Muscle of leg (tissue), 16 donors: Measurements from ENCODE around the gene CXCL14. TPM values are rescaled to one million over a fixed set of nuclear protein-coding genes. Genes with fewer than 3 reads are reported as not detected.
A peak's percentile ranks its signal among the peaks of the same experiment; 100 is the strongest.

ENCODE experiments used
- DNase-seq: peaks from one replicate; pipeline ENCODE4 v3.0.0; 2013
- H3K27ac ChIP-seq: one replicate; pipeline ENCODE4 v1.5.1; 2013; ENCODE audit warnings: mild to moderate bottlenecking, low read length, control low read depth
- H3K27me3 ChIP-seq: one replicate; pipeline ENCODE4 v1.6.1; 2013; ENCODE audit warnings: low read length; ENCODE audit not compliant: control insufficient read depth, insufficient read depth
- H3K36me3 ChIP-seq: one replicate; pipeline ENCODE4 v1.6.1; 2013; ENCODE audit warnings: low read length; ENCODE audit not compliant: control insufficient read depth, insufficient read depth
- H3K4me1 ChIP-seq: one replicate; pipeline ENCODE4 v1.6.1; 2013; ENCODE audit warnings: low read length; ENCODE audit not compliant: control insufficient read depth, insufficient read depth
- H3K4me3 ChIP-seq: one replicate; pipeline ENCODE4 v1.5.1; 2013; ENCODE audit warnings: low read length, control low read depth
- H3K9me3 ChIP-seq: replicated peaks from 2 replicates; pipeline ENCODE4 v1.6.1; 2013; ENCODE audit warnings: low read depth, low read length; ENCODE audit not compliant: control insufficient read depth
- WGBS: methylation state at CpG from one replicate; pipeline ENCODE4 v1.1.5; 2013; ENCODE audit warnings: missing lambda C conversion rate; ENCODE audit not compliant: insufficient coverage; 5-methylcytosine and 5-hydroxymethylcytosine counted together
- long read RNA-seq, 11 donors: transcript quantifications; one replicate each; lab custom pipeline, GENCODE V29; 2026
- polyA plus RNA-seq, 8 donors: library from polyadenylated mRNA; unstranded; fragments of 120-200 nt; gene quantifications; one replicate each; pipeline versions ENCODE4 v1.2.1 to v1.2.3, GENCODE V29; 2013; ENCODE audit warnings: inconsistent platforms in 1 of 8, low replicate concordance in 1 of 8; ENCODE audit not compliant: insufficient read length in 8 of 8, insufficient read depth in 1 of 8
- total RNA-seq: library from RNA; stranded (reverse); fragments of 120-200 nt; gene quantifications from one replicate; pipeline ENCODE4 v1.2.4, GENCODE V29; 2013

The CXCL14 gene, protein sequence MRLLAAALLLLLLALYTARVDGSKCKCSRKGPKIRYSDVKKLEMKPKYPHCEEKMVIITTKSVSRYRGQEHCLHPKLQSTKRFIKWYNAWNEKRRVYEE
- total RNA-seq (21.3 TPM), polyA plus RNA-seq (100 to 1,000 TPM in 1 of 8 donors, 10 to 100 TPM in 7; 27.6 to 155 (median 32.7) TPM)
- long read RNA-seq, donor 1, transcript CXCL14-202 (4 exons, 1,760 nt): major isoform, 8 of 8 reads
- long read RNA-seq, donor 1, partial matches to known transcripts: 0 of 8 reads
- long read RNA-seq, donor 1, other reads (novel, unspliced or antisense): 0 of 8 reads
- long read RNA-seq, donor 2, transcript CXCL14-202 (4 exons, 1,760 nt): major isoform, 31 of 31 reads
- long read RNA-seq, donor 2, partial matches to known transcripts: 0 of 31 reads
- long read RNA-seq, donor 2, other reads (novel, unspliced or antisense): 0 of 31 reads
- long read RNA-seq, donor 3, transcript CXCL14-202 (4 exons, 1,760 nt): major isoform, 45 of 51 reads
- long read RNA-seq, donor 3, partial matches to known transcripts: 6 of 51 reads
- long read RNA-seq, donor 3, other reads (novel, unspliced or antisense): 0 of 51 reads
- long read RNA-seq, donor 4, transcript CXCL14-202 (4 exons, 1,760 nt): major isoform, 38 of 38 reads
- long read RNA-seq, donor 4, partial matches to known transcripts: 0 of 38 reads
- long read RNA-seq, donor 4, other reads (novel, unspliced or antisense): 0 of 38 reads
- long read RNA-seq, donor 5, transcript CXCL14-202 (4 exons, 1,760 nt): major isoform, 72 of 72 reads
- long read RNA-seq, donor 5, partial matches to known transcripts: 0 of 72 reads
- long read RNA-seq, donor 5, other reads (novel, unspliced or antisense): 0 of 72 reads
- long read RNA-seq, donor 6, transcript CXCL14-202 (4 exons, 1,760 nt): major isoform, 84 of 89 reads
- long read RNA-seq, donor 6, partial matches to known transcripts: 5 of 89 reads
- long read RNA-seq, donor 6, other reads (novel, unspliced or antisense): 0 of 89 reads
- long read RNA-seq, donor 7, transcript CXCL14-202 (4 exons, 1,760 nt): major isoform, 34 of 34 reads
- long read RNA-seq, donor 7, partial matches to known transcripts: 0 of 34 reads
- long read RNA-seq, donor 7, other reads (novel, unspliced or antisense): 0 of 34 reads
- long read RNA-seq, donor 8, transcript CXCL14-202 (4 exons, 1,760 nt): major isoform, 18 of 18 reads
- long read RNA-seq, donor 8, partial matches to known transcripts: 0 of 18 reads
- long read RNA-seq, donor 8, other reads (novel, unspliced or antisense): 0 of 18 reads
- long read RNA-seq, donor 9, transcript CXCL14-202 (4 exons, 1,760 nt): major isoform, 16 of 16 reads
- long read RNA-seq, donor 9, partial matches to known transcripts: 0 of 16 reads
- long read RNA-seq, donor 9, other reads (novel, unspliced or antisense): 0 of 16 reads
- long read RNA-seq, donor 10, transcript CXCL14-202 (4 exons, 1,760 nt): major isoform, 42 of 42 reads
- long read RNA-seq, donor 10, partial matches to known transcripts: 0 of 42 reads
- long read RNA-seq, donor 10, other reads (novel, unspliced or antisense): 0 of 42 reads
- long read RNA-seq, donor 11, transcript CXCL14-202 (4 exons, 1,760 nt): major isoform, 45 of 45 reads
- long read RNA-seq, donor 11, partial matches to known transcripts: 0 of 45 reads
- long read RNA-seq, donor 11, other reads (novel, unspliced or antisense): 0 of 45 reads

DNA sequence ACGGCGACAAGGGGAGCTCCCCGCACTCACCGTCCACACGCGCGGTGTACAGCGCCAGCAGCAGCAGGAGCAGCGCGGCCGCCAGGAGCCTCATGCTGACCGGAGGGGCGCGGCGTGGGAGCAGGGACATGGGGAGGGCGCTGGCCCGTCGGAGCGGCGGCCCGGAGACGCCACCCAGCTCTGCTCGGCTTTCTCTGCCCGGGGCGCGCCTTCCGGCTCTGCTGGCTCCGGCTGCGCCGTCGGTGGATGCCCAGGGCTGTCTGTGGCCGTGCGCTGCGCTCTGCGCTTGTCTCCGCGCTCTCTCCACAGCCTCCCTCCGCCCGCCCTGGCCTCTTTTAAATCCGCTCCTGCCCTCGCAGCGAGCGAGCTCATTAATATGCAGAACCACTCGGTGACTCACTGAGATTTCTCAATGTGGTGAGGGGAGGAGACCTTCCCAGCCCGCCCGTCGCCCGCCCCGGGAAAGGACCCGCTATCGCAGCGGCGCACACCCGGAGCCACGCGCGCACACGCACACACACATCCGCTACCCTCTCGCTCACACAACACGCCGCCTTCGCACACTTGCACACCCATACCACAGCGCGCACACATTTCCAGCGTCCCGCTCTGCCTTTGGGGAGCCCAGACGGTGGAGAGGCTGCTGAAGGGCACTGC is at the start of gene CXCL14:
Gene CXCL14, minus strand, starts transcription at position 307 of the 657 bp plus-strand sequence. Its CDS starts 213 bp downstream, at position 94.
- H3K9me3 ChIP-seq: no peaks in the 10 kb centered on the region
- peak within 1 kb of the TSS; percentile 41 for H3K4me3 ChIP-seq
- no peak within 1 kb of the TSS for H3K27ac ChIP-seq
- peaks cover 77% of the 10 kb centered on the region for H3K27me3 ChIP-seq
- H3K4me1 ChIP-seq: peaks cover 19% of the 10 kb centered on the region
- no peaks in the 10 kb centered on the region for H3K36me3 ChIP-seq
- peak; percentile 66 for DNase-seq
- under 1% methylated on average over 65 of the region's 68 CpGs for WGBS

GRCh38 chr5:135626636-135627035 is 47.8 kb upstream of the CXCL14 start:
- no peak for DNase-seq
- Histone ChIP-seq H3K27me3 (peaks cover 4% of the 10 kb centered on the region), H3K27ac (no peak overlapping the region), H3K4me3 (no peak overlapping the region), H3K36me3 (no peaks in the 10 kb centered on the region), H3K9me3 (no peaks in the 10 kb centered on the region), H3K4me1 (peaks cover 7% of the 10 kb centered on the region)
- WGBS: 55% methylated on average over 3 of the region's 3 CpGs

- no CpG with 5 or more reads among the region's 3 CpGs for WGBS
Measured at GRCh38 chr5:135625961-135626360, 47.2 kb upstream of the CXCL14 start.

GRCh38 chr5:135625486-135625885 is 46.7 kb upstream of the CXCL14 start:
- Histone ChIP-seq H3K27ac (no peak overlapping the region), H3K4me3 (no peak overlapping the region), H3K36me3 (no peaks in the 10 kb centered on the region), H3K27me3 (peaks cover 4% of the 10 kb centered on the region), H3K9me3 (no peaks in the 10 kb centered on the region), H3K4me1 (peaks cover 7% of the 10 kb centered on the region)
- DNase-seq: no peak
- WGBS: no CpG with 5 or more reads among the region's 1 CpG

More at GRCh38 chr5:135625961-135626360, 47.2 kb upstream of the CXCL14 start:
- Histone ChIP-seq H3K27ac (no peak overlapping the region), H3K4me1 (peaks cover 7% of the 10 kb centered on the region), H3K4me3 (no peak overlapping the region), H3K36me3 (no peaks in the 10 kb centered on the region), H3K9me3 (no peaks in the 10 kb centered on the region), H3K27me3 (peaks cover 4% of the 10 kb centered on the region)
- DNase-seq: peak; percentile 52

- Histone ChIP-seq H3K27ac (no peak overlapping the region), H3K9me3 (no peaks in the 10 kb centered on the region), H3K27me3 (peaks cover 4% of the 10 kb centered on the region), H3K4me1 (peaks cover 7% of the 10 kb centered on the region), H3K4me3 (no peak overlapping the region), H3K36me3 (no peaks in the 10 kb centered on the region)
- 89% methylated on average over 2 of the region's 2 CpGs for WGBS
- DNase-seq: no peak
Measured at GRCh38 chr5:135625061-135625460, 46.3 kb upstream of the CXCL14 start.

- 80% methylated on average over 1 of the region's 2 CpGs for WGBS
- H3K27me3 ChIP-seq: peaks cover 2% of the 10 kb centered on the region
- no peaks in the 10 kb centered on the region for H3K36me3 ChIP-seq
- no peak for DNase-seq
- H3K4me1 ChIP-seq: no peaks in the 10 kb centered on the region
- H3K27ac ChIP-seq: no peak overlapping the region
- no peak overlapping the region for H3K4me3 ChIP-seq
- H3K9me3 ChIP-seq: peaks cover 3% of the 10 kb centered on the region
Measured at GRCh38 chr5:135623186-135623715, 44.5 kb upstream of the CXCL14 start.

DNA sequence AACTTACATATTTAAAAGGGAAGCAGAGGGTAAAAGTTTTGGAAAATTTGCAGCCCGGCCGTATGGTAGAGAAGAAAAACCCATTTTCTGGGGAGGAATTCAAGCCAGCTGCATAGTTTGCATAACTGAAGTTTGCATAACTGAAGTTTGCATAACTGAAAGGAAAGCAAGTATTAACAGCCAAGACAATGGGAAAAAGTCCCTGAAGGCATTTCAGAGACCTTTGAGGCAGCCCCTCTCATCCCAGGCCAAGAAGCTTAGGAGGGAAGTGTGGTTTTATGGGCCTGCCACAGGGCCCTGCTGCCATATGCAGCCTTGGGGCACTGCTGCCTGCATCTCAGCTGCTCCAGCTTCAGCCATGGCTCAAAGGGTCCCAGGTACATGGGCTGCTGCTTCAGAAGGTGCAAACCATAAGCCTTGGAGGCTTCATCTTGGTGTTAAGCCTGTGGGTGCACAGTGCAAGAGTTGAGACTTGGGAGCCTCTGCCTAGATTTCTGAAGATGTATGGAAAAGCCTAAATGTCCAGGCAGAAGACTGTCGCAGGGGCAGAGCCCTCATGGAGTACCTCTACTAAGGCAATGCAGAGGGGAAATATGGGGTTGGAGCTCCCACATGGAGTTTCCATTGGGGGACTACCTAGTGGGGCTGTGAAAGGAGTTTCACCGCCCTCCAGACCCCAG is 36.9 kb upstream of the CXCL14 start:
- no peak for DNase-seq
- H3K27ac ChIP-seq: no peak overlapping the region
- no peaks in the 10 kb centered on the region for H3K36me3 ChIP-seq
- no peak overlapping the region for H3K4me3 ChIP-seq
- peaks cover 3% of the 10 kb centered on the region for H3K9me3 ChIP-seq
- H3K27me3 ChIP-seq: no peaks in the 10 kb centered on the region
- WGBS: 58% methylated on average over 4 of the region's 4 CpGs
- no peaks in the 10 kb centered on the region for H3K4me1 ChIP-seq

- Histone ChIP-seq H3K27ac (no peak overlapping the region), H3K9me3 (peaks cover 3% of the 10 kb centered on the region), H3K27me3 (no peaks in the 10 kb centered on the region), H3K4me3 (no peak overlapping the region), H3K36me3 (no peaks in the 10 kb centered on the region), H3K4me1 (no peaks in the 10 kb centered on the region)
- WGBS: 67% methylated on average over 1 of the region's 1 CpG
- DNase-seq: no peak
Measured at GRCh38 chr5:135615171-135615570, 36.4 kb upstream of the CXCL14 start.
